Osteocyte (in vitro differentiated cells): ENCODE data around the gene GAS2L3. TPM values are rescaled to one million over a fixed set of nuclear protein-coding genes. Genes with fewer than 3 reads are reported as not detected.
"Not testable (repeated sequence)": the region's sequence is repeated elsewhere in the genome, so short reads cannot be mapped to it uniquely, and the experiment has no call there.

Source experiments
- DNase-seq: peaks from one replicate; pipeline ENCODE4 v3.0.0; 2021; ENCODE audit warnings: mixed read lengths; ENCODE audit not compliant: unreplicated experiment; ENCODE audit errors: extremely low spot score
- H3K27ac Mint-ChIP-seq: one replicate; pipeline ENCODE4 v1.8.0; 2021; ENCODE audit warnings: mild to moderate bottlenecking, mixed read lengths; ENCODE audit not compliant: unreplicated experiment
- H3K27me3 Mint-ChIP-seq: one replicate; pipeline ENCODE4 v1.8.0; 2021; ENCODE audit warnings: mixed read lengths; ENCODE audit not compliant: unreplicated experiment
- H3K36me3 Mint-ChIP-seq: one replicate; pipeline ENCODE4 v1.8.0; 2021; ENCODE audit warnings: mixed read lengths; ENCODE audit not compliant: unreplicated experiment
- H3K4me1 Mint-ChIP-seq: one replicate; pipeline ENCODE4 v1.8.0; 2021; ENCODE audit warnings: mixed read lengths; ENCODE audit not compliant: unreplicated experiment
- H3K4me3 Mint-ChIP-seq: one replicate; pipeline ENCODE4 v1.8.0; 2021; ENCODE audit warnings: mild to moderate bottlenecking, moderate library complexity, mixed read lengths; ENCODE audit not compliant: unreplicated experiment
- H3K9me3 Mint-ChIP-seq: one replicate; pipeline ENCODE4 v1.8.0; 2021; ENCODE audit warnings: mixed read lengths; ENCODE audit not compliant: unreplicated experiment
- total RNA-seq: library from RNA; stranded (reverse); gene quantifications from 2 replicates; pipeline ENCODE4 v1.2.1, GENCODE V29; 2021
- TF ChIP-seq, protein P1 (sequence below): fragments of 200-600 bp; sonication (generic); IDR thresholded peaks from 2 replicates; pipeline ENCODE4 v1.5.0; 2021; ENCODE audit warnings: antibody characterized with exemption, mild to moderate bottlenecking, moderate library complexity

GAS2L3 gene
- total RNA-seq, 1 donor from 2014 or later, result 11.3 TPM

DNA sequence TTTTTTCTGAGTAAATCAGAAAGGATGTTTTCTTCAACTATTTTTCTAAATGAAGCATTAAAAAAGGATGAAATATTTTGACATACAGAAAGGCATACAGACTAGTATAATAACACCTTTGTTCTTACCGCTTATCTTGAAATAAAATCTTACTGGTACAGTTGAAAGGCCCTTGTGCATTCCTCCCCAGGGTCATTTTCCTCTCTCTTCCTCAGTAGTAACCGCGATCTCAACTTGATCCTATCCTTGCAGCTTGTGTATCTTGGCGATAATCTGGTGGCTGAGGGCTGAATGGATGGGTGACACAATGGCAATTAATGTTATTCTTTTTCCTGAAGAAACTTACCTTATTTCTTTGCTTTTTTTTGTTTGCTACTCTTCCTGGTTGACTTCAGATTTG is 18.5 kb downstream of the GAS2L3 start:
- TF ChIP-seq, protein P1, sequence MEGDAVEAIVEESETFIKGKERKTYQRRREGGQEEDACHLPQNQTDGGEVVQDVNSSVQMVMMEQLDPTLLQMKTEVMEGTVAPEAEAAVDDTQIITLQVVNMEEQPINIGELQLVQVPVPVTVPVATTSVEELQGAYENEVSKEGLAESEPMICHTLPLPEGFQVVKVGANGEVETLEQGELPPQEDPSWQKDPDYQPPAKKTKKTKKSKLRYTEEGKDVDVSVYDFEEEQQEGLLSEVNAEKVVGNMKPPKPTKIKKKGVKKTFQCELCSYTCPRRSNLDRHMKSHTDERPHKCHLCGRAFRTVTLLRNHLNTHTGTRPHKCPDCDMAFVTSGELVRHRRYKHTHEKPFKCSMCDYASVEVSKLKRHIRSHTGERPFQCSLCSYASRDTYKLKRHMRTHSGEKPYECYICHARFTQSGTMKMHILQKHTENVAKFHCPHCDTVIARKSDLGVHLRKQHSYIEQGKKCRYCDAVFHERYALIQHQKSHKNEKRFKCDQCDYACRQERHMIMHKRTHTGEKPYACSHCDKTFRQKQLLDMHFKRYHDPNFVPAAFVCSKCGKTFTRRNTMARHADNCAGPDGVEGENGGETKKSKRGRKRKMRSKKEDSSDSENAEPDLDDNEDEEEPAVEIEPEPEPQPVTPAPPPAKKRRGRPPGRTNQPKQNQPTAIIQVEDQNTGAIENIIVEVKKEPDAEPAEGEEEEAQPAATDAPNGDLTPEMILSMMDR, result no peak
- no peak overlapping the region for H3K27ac Mint-ChIP-seq

DNA sequence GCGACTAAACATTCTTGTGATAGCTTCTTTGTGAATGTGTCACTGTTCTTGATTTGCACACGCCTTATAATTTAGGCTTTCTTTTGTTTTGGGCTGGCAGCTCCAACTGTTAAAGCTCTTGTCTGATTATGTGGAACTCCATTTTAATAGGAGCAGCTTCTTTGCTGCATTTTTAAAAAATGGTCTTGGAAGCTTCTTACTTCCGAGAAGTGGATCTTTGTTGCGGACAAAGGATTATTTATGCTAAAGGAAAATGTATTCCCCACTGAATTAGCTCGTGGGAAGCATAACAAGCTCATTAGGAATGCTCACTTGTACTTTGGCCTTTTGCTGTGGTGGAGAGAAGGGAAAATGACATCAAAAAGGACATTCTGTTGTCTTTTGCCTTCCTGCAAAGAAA is 20.0 kb downstream of the GAS2L3 start:
- Mint-ChIP-seq H3K9me3 (peaks cover 10% of the 10 kb centered on the region), H3K27me3 (no peaks in the 10 kb centered on the region), H3K36me3 (peaks cover 4% of the 10 kb centered on the region), H3K4me1 (peaks cover 36% of the 10 kb centered on the region), H3K27ac (peak overlapping the region; percentile 92), H3K4me3 (peak overlapping the region; percentile 65)
- TF ChIP-seq, protein P1, result no peak
- no peak for DNase-seq

More for the DNA sequence above, 18.5 kb downstream of the GAS2L3 start:
- Mint-ChIP-seq H3K9me3 (peaks cover 16% of the 10 kb centered on the region), H3K4me3 (no peak overlapping the region), H3K36me3 (peaks cover 7% of the 10 kb centered on the region), H3K27me3 (no peaks in the 10 kb centered on the region), H3K4me1 (peaks cover 36% of the 10 kb centered on the region)
- DNase-seq, result no peak

DNA sequence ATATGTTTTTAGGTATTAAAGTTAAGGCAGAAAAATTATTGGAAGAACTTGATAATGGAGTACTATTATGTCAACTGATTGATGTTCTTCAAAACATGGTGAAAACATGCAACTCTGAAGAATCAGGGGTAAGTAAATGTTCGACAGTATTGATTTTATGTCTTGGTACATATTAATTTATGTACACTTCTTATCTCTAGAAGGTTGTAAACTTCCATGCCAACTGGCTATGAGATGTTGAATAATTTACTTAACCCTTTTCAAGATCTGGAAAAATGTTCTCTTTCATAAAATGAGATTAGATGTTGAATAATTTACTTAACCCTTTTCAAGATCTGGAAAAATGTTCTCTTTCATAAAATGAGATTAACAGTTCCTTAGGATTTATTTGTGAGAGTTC is 28.1 kb downstream of the GAS2L3 start:
- H3K4me1 Mint-ChIP-seq, result no peaks in the 10 kb centered on the region

GRCh38 chr12:100602997-100603396 is 29.5 kb downstream of the GAS2L3 start:
- H3K9me3 Mint-ChIP-seq, result peaks cover 24% of the 10 kb centered on the region
- H3K27ac Mint-ChIP-seq, DNase-seq, H3K27me3 Mint-ChIP-seq, H3K4me3 Mint-ChIP-seq, H3K4me1 Mint-ChIP-seq: not testable (repeated sequence)
- H3K36me3 Mint-ChIP-seq, result peaks cover 32% of the 10 kb centered on the region

More for the DNA sequence above, 28.1 kb downstream of the GAS2L3 start:
- Mint-ChIP-seq H3K27ac (no peak overlapping the region), H3K4me3 (no peak overlapping the region), H3K36me3 (peaks cover 26% of the 10 kb centered on the region), H3K9me3 (peaks cover 14% of the 10 kb centered on the region), H3K27me3 (no peaks in the 10 kb centered on the region)
- TF ChIP-seq, protein P1, result no peak
- no peak for DNase-seq

DNA sequence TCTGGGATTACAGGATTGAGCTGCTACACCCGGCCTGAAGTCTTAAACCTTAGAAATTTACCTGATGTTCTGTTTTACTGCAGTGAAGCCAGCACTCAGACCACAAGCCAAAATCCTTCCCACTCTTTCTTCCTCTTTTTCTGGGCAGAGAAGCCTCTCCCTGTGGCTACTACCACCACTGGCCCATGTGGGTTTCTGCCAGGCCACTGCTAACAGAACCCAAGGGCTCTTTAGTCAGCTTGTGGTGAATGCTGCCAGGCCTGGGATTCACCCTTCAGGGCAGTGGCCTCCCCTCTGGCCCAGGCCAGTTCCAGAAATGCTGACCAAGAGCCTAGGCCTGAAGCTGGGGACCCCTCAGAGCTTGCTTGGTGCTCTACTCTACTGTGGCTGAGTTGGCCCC is 35.3 kb downstream of the GAS2L3 start:
- H3K36me3 Mint-ChIP-seq, result peaks cover 29% of the 10 kb centered on the region
- H3K4me3 Mint-ChIP-seq, result no peak overlapping the region
- peaks cover 24% of the 10 kb centered on the region for H3K9me3 Mint-ChIP-seq
- no peaks in the 10 kb centered on the region for H3K27me3 Mint-ChIP-seq
- H3K27ac Mint-ChIP-seq, result no peak overlapping the region
- H3K4me1 Mint-ChIP-seq, result peaks cover 9% of the 10 kb centered on the region
- DNase-seq, result no peak
- TF ChIP-seq, protein P1, result no peak
